Natural killer cell (primary cell): ENCODE measurements around the gene ATP11A. TPM values are rescaled to one million over a fixed set of nuclear protein-coding genes. Genes with fewer than 3 reads are reported as not detected.
"Not testable (repeated sequence)": the region's sequence is repeated elsewhere in the genome, so short reads cannot be mapped to it uniquely, and the experiment has no call there.

Experiments used
- ATAC-seq, 3 donors: fragments of 150-1000 bp in 2 of 3; fragments of 200-7000 bp in 1 of 3; cut with Tn5 transposase; 1 replicate in 1 of 3; 2 replicates in 2 of 3; pipeline ENCODE4 v1.10.0; 2021; ENCODE audit warnings: mild to moderate bottlenecking in 2 of 3, moderate library complexity in 2 of 3
- DNase-seq, 2 donors: peaks; one replicate each; pipeline versions ENCODE4 v3.0.0 to v3.0.0-alpha.2; 2013 to 2021; ENCODE audit warnings: mixed read lengths in 1 of 2
- H3K27ac ChIP-seq: one replicate; pipeline ENCODE4 v1.5.1; 2013; ENCODE audit warnings: mild to moderate bottlenecking, low read length
- H3K27me3 ChIP-seq: one replicate; pipeline ENCODE4 v1.6.1; 2013; ENCODE audit warnings: low read length; ENCODE audit not compliant: control insufficient read depth, insufficient read depth
- H3K36me3 ChIP-seq: one replicate; pipeline ENCODE4 v1.6.1; 2013; ENCODE audit warnings: low read length; ENCODE audit not compliant: control insufficient read depth, insufficient read depth
- H3K4me1 ChIP-seq: one replicate; pipeline ENCODE4 v1.6.1; 2013; ENCODE audit warnings: low read length; ENCODE audit not compliant: control insufficient read depth, insufficient read depth
- H3K4me3 ChIP-seq: one replicate; pipeline ENCODE4 v1.5.1; 2013; ENCODE audit warnings: low read length
- H3K9me3 ChIP-seq: one replicate; pipeline ENCODE4 v1.6.1; 2013; ENCODE audit warnings: low read length; ENCODE audit not compliant: control insufficient read depth, insufficient read depth
- H3K27ac Mint-ChIP-seq, 2 donors: one replicate each; pipeline ENCODE4 v1.8.0; 2022; ENCODE audit warnings: mild to moderate bottlenecking in 2 of 2, mixed read lengths in 2 of 2, moderate library complexity in 1 of 2
- H3K27me3 Mint-ChIP-seq, 2 donors: one replicate each; pipeline ENCODE4 v1.8.0; 2022; ENCODE audit warnings: low read depth in 2 of 2, mixed read lengths in 2 of 2
- H3K36me3 Mint-ChIP-seq: one replicate; pipeline ENCODE4 v1.8.0; 2022; ENCODE audit warnings: mixed read lengths
- H3K4me1 Mint-ChIP-seq, 2 donors: one replicate each; pipeline ENCODE4 v1.8.0; 2022; ENCODE audit warnings: mixed read lengths in 2 of 2
- H3K4me3 Mint-ChIP-seq: one replicate; pipeline ENCODE4 v1.8.0; 2022; ENCODE audit warnings: mild to moderate bottlenecking, moderate library complexity, mixed read lengths
- H3K9me3 Mint-ChIP-seq, 2 donors: one replicate each; pipeline ENCODE4 v1.8.0; 2022; ENCODE audit warnings: mixed read lengths in 2 of 2
- WGBS: methylation state at CpG from one replicate; pipeline ENCODE4 v1.1.7; 2013; ENCODE audit warnings: missing lambda C conversion rate; ENCODE audit not compliant: insufficient coverage; 5-methylcytosine and 5-hydroxymethylcytosine counted together
- intact Hi-C: fragments of 100-400 bp; cut with micrococcal nuclease; formaldehyde crosslinking; loops from one replicate; pipeline ENCODE4 v1.14.2; 2022
- total RNA-seq, 4 donors: library from RNA; stranded (reverse); fragments of 120-200 nt in 1 of 4; gene quantifications; one replicate each; pipeline versions ENCODE4 v1.2.3 to v1.2.4, GENCODE V29; 2013 to 2022
- TF ChIP-seq, protein P1 (sequence below): fragments of 200-600 bp; IDR thresholded peaks from one replicate; pipeline ENCODE4 v1.8.0; 2022; ENCODE audit warnings: antibody characterized with exemption

The ATP11A gene
- total RNA-seq, 3 donors from 2014 or later (not counting 1 experiment from before 2014, with no cell fraction given), result 47.1 to 68.6 (median 50.7) TPM

GRCh38 chr13:112799394-112799793 is 109.6 kb downstream of the ATP11A start:
- Histone ChIP-seq H3K4me1 (no peaks in the 10 kb centered on the region), H3K4me3 (no peak overlapping the region), H3K9me3 (no peaks in the 10 kb centered on the region), H3K36me3 (no peaks in the 10 kb centered on the region), H3K27me3 (no peaks in the 10 kb centered on the region), H3K27ac (no peak overlapping the region)
- ATAC-seq, result no peak
- Mint-ChIP-seq H3K9me3 (no peaks in the 10 kb centered on the region), H3K4me3 (no peak overlapping the region), H3K27me3 (no peaks in the 10 kb centered on the region), H3K4me1 (peaks cover 5 to 10% of the 10 kb centered on the region in 2 donors), H3K27ac (no peak overlapping the region), H3K36me3 (no peaks in the 10 kb centered on the region)
- intact Hi-C loops, result no loop called here
- DNase-seq, result no peak
- WGBS, result 91% methylated on average over 1 of the region's 1 CpG
- TF ChIP-seq, protein P1, sequence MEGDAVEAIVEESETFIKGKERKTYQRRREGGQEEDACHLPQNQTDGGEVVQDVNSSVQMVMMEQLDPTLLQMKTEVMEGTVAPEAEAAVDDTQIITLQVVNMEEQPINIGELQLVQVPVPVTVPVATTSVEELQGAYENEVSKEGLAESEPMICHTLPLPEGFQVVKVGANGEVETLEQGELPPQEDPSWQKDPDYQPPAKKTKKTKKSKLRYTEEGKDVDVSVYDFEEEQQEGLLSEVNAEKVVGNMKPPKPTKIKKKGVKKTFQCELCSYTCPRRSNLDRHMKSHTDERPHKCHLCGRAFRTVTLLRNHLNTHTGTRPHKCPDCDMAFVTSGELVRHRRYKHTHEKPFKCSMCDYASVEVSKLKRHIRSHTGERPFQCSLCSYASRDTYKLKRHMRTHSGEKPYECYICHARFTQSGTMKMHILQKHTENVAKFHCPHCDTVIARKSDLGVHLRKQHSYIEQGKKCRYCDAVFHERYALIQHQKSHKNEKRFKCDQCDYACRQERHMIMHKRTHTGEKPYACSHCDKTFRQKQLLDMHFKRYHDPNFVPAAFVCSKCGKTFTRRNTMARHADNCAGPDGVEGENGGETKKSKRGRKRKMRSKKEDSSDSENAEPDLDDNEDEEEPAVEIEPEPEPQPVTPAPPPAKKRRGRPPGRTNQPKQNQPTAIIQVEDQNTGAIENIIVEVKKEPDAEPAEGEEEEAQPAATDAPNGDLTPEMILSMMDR, result no peak

DNA sequence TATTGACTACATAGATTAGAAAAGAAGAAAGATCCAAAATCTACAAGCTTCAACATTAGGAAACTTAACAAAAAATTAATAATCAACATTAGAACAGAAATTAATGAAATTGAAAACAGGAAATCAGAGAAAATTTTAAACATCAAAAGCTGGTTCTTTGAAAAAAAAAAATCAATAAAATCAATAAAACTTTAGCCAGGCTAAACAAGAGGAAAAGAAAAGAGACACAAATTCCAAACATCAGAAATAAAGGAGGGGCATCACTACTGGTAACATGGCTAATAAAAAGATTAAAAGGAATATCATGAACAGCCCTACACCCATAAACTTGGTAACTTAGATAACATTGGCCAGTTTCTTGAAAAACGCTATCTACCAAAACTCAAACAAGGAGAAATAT is 110.2 kb downstream of the ATP11A start:
- Mint-ChIP-seq H3K9me3 (no peaks in the 10 kb centered on the region), H3K27me3 (no peaks in the 10 kb centered on the region), H3K27ac (no peak overlapping the region), H3K4me1 (peaks cover 5 to 10% of the 10 kb centered on the region in 2 donors), H3K36me3 (no peaks in the 10 kb centered on the region), H3K4me3 (no peak overlapping the region)
- no peak for DNase-seq
- intact Hi-C loops, result no loop called here
- no peaks in the 10 kb centered on the region for H3K36me3 ChIP-seq
- no peak overlapping the region for H3K4me3 ChIP-seq
- no peaks in the 10 kb centered on the region for H3K27me3 ChIP-seq
- H3K27ac ChIP-seq, result no peak overlapping the region
- ATAC-seq, result no peak
- no peaks in the 10 kb centered on the region for H3K9me3 ChIP-seq
- TF ChIP-seq, protein P1, result no peak
- WGBS, result 100% methylated on average over 1 of the region's 1 CpG
- no peaks in the 10 kb centered on the region for H3K4me1 ChIP-seq

DNA sequence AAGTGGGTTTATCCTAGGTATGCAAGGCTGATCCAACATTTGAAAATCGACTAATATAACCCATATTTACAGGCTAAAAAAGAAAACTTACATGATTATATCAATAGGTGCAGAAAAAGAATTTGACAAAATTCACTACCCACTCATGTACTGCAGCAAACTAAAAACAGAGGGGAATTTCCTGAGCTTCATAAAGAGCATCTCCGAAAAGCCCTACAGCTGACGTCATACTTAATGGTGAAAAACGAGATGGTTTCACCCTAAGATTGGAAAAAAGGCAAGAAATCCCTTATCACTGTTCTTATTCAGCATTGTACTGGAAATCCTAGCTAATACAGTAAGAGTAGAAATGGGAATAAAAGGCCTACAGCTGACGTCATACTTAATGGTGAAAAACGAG is 111.0 kb downstream of the ATP11A start:
- H3K9me3 Mint-ChIP-seq, H3K4me3 ChIP-seq, H3K9me3 ChIP-seq, ATAC-seq, H3K27me3 Mint-ChIP-seq, H3K36me3 Mint-ChIP-seq, H3K4me1 Mint-ChIP-seq, DNase-seq, H3K4me1 ChIP-seq, H3K4me3 Mint-ChIP-seq, H3K27ac Mint-ChIP-seq, H3K36me3 ChIP-seq, H3K27ac ChIP-seq, H3K27me3 ChIP-seq, intact Hi-C loops: not testable (repeated sequence)
- WGBS, result 100% methylated on average over 2 of the region's 6 CpGs

- ATAC-seq (no peak), DNase-seq (no peak)
- Histone ChIP-seq H3K27ac (no peak overlapping the region), H3K9me3 (no peaks in the 10 kb centered on the region), H3K27me3 (no peaks in the 10 kb centered on the region), H3K36me3 (no peaks in the 10 kb centered on the region), H3K4me3 (no peak overlapping the region), H3K4me1 (no peaks in the 10 kb centered on the region)
- TF ChIP-seq, protein P1, result no peak
- Mint-ChIP-seq H3K4me1 (no peaks in the 10 kb centered on the region), H3K4me3 (no peak overlapping the region), H3K9me3 (no peaks in the 10 kb centered on the region), H3K27ac (no peak overlapping the region), H3K36me3 (no peaks in the 10 kb centered on the region), H3K27me3 (no peaks in the 10 kb centered on the region)
- intact Hi-C loops, result no loop called here
- WGBS, result 80% methylated on average over 1 of the region's 2 CpGs
These were observed 113.0 kb downstream of the ATP11A start for GRCh38 chr13:112802802-112803195.
